Psoas muscle (tissue), 8 donors: Measurements from ENCODE around the gene NRP2. TPM values are rescaled to one million over a fixed set of nuclear protein-coding genes. Genes with fewer than 3 reads are reported as not detected.
A peak's percentile ranks its signal among the peaks of the same experiment; 100 is the strongest.

ENCODE experiments used
- ATAC-seq, 4 donors: fragments of 200-7000 bp; cut with Tn5 transposase; one replicate each; pipeline ENCODE4 v1.9.1; 2020; ENCODE audit warnings: moderate library complexity in 3 of 4, mild to moderate bottlenecking in 2 of 4
- DNase-seq, 2 donors: peaks; one replicate each; pipeline ENCODE4 v3.0.0-alpha.2; 2020
- H3K27ac ChIP-seq: fragments of 200-600 bp; one replicate; pipeline ENCODE4 v1.8.0; 2022
- H3K27me3 ChIP-seq, 3 donors: fragments of 200-600 bp in 1 of 3; one replicate each; pipeline versions ENCODE4 v1.6.1 to v1.8.0; 2013 to 2022; ENCODE audit warnings: low read length in 2 of 3, mild to moderate bottlenecking in 2 of 3, moderate library complexity in 1 of 3; ENCODE audit not compliant: insufficient read depth in 3 of 3
- H3K36me3 ChIP-seq, 2 donors: fragments of 200-600 bp in 1 of 2; one replicate each; pipeline versions ENCODE4 v1.6.1 to v1.8.0; 2013 to 2022; ENCODE audit warnings: low read depth in 1 of 2, mild to moderate bottlenecking in 1 of 2, moderate library complexity in 1 of 2; ENCODE audit not compliant: insufficient read depth in 1 of 2
- H3K4me1 ChIP-seq: fragments of 200-600 bp; one replicate; pipeline ENCODE4 v1.8.0; 2022
- H3K4me3 ChIP-seq: fragments of 200-600 bp; one replicate; pipeline ENCODE4 v1.8.0; 2022; ENCODE audit warnings: mild to moderate bottlenecking
- H3K9me3 ChIP-seq: fragments of 200-600 bp; one replicate; pipeline ENCODE4 v1.8.0; 2022
- whole genome bisulfite sequencing, 3 donors: extraction: QIAGEN DNeasy Blood & Tissue Kit; methylation state at CpG; one replicate each; pipeline versions ENCODE4 v1.1.6 to v1.1.7; 2013; 5-methylcytosine and 5-hydroxymethylcytosine counted together
- intact Hi-C, 2 donors: fragments of 100-400 bp; cut with DNase I; formaldehyde crosslinking; loops; one replicate each; pipeline versions ENCODE4 v1.11.0 to v1.14.2; 2022
- polyA plus RNA-seq, 3 donors: library from polyadenylated mRNA; stranded (reverse); fragments of 200-250 nt; gene quantifications; one replicate each; pipeline ENCODE4 v1.2.3, GENCODE V29; 2013
- total RNA-seq, 4 donors: library from RNA; stranded (reverse); fragmentation: NEBNext Ultra II Directional in 2 of 4; extraction: Animal tissue kit (Norgen Biotek cat#: 25700) in 2 of 4; gene quantifications; one replicate each; pipeline versions ENCODE4 v1.2.1 to v1.2.4, GENCODE V29; 2021 to 2023
- TF ChIP-seq, protein P1 (sequence below): fragments of 200-600 bp; IDR thresholded peaks from one replicate; pipeline ENCODE4 v1.8.0; 2022; ENCODE audit warnings: antibody characterized with exemption
- donor health status: healthy with polysubstance abuse.
- donor health status: DM: no; HTN: no; CAD: no; lungs with moderate emphysema.
- donor health status: Bipolar disorder and iron deficiency.
- donor health status: healthy.
- donor health status: DM: yes; HTN: yes; CAD: no.
- donor health status: DM: no; HTN: no; CAD: no.
- donor health status: DM: no; HTN: no; CAD: no.
- donor health status: DM: yes; HTN: yes; CAD: no.

NRP2 gene
- total and polyA plus RNA-seq, 7 donors = 0.67 to 6.9 (median 2.4) TPM

DNA sequence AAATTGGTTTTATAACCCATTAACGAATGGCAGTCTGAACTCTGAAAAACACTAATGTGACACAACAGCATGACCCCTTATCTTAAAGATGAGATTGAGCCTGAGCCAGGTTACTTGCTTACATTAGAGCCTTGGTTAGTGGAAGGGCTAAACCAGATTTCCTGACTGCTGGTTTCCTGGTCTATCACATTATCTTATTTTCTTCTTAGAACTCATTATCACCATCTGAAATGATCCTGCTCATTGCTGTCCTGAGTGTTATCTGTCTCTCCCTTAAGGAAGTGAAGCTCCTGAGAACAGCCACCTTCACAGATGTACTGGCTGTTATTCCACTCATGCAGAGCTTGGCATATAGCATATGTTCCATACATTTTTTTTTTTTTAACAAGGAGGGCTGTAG, 9.0 kb upstream of the NRP2 start:
- intact Hi-C loops = loop anchor here (10.0 kb wide), 2 partner anchors 799 to 1349 kb away; no protein-coding TSS in a partner anchor
- 73 to 89% (median 86%) methylated on average over 1 of the region's 1 CpG for WGBS, 3 donors

DNA sequence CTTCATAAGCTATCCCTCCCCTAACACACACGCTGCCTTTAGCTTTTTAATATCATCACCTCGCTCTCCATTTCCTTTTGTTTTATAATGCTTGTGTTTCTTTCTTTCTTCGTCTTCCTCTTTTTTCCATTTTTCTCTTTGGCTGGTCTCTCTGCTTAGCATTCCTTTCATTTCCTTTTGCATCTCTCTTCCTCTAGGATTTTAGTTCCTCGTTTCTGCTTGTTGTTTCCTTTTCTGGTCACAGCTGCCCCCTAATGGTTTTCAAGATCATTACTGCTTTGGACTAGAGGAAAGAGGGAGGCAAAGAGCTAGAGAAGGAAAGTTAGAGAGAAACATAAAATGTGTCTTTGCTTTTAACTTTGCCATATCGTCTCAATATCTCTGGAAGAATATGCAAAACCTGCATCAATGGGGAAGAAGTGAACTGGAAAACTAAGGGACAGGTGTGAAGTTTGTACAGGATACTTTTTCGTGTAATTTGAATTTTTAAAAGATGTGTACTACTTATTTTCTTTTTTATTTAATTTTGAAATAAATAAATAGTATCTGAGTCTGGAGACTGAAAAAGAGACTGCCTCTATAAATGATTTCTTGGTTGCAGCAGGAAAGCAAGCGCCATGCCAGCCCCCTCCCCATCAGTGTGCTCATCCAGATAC, 6.3 kb upstream of the NRP2 start:
- Histone ChIP-seq H3K27me3 (peaks cover 4 to 11% (median 7%) of the 10 kb centered on the region in 3 donors), H3K4me1 (no peaks in the 10 kb centered on the region), H3K4me3 (no peak overlapping the region), H3K9me3 (no peaks in the 10 kb centered on the region), H3K36me3 (no peaks in the 10 kb centered on the region), H3K27ac (no peak overlapping the region)
- intact Hi-C loops = loop anchor here (5.0 to 10.0 kb wide), 4 partner anchors 801 to 1414 kb away; no protein-coding TSS in a partner anchor
- TF ChIP-seq, protein P1, sequence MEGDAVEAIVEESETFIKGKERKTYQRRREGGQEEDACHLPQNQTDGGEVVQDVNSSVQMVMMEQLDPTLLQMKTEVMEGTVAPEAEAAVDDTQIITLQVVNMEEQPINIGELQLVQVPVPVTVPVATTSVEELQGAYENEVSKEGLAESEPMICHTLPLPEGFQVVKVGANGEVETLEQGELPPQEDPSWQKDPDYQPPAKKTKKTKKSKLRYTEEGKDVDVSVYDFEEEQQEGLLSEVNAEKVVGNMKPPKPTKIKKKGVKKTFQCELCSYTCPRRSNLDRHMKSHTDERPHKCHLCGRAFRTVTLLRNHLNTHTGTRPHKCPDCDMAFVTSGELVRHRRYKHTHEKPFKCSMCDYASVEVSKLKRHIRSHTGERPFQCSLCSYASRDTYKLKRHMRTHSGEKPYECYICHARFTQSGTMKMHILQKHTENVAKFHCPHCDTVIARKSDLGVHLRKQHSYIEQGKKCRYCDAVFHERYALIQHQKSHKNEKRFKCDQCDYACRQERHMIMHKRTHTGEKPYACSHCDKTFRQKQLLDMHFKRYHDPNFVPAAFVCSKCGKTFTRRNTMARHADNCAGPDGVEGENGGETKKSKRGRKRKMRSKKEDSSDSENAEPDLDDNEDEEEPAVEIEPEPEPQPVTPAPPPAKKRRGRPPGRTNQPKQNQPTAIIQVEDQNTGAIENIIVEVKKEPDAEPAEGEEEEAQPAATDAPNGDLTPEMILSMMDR = peak; percentile 73
- ATAC-seq (peak in 1 of 4 donors; percentile 67), DNase-seq (no peak)
- WGBS, 3 donors = 39 to 44% (median 42%) methylated on average over 7 of the region's 7 CpGs

More for the DNA sequence above, 9.0 kb upstream of the NRP2 start:
- H3K4me3 ChIP-seq = no peak overlapping the region
- DNase-seq = no peak
- H3K36me3 ChIP-seq = no peaks in the 10 kb centered on the region
- ATAC-seq = no peak
- no peaks in the 10 kb centered on the region for H3K4me1 ChIP-seq
- TF ChIP-seq, protein P1 = no peak
- H3K27me3 ChIP-seq = peaks cover 0 to 4% (median 2%) of the 10 kb centered on the region in 3 donors
- H3K27ac ChIP-seq = no peak overlapping the region
- no peaks in the 10 kb centered on the region for H3K9me3 ChIP-seq

DNA sequence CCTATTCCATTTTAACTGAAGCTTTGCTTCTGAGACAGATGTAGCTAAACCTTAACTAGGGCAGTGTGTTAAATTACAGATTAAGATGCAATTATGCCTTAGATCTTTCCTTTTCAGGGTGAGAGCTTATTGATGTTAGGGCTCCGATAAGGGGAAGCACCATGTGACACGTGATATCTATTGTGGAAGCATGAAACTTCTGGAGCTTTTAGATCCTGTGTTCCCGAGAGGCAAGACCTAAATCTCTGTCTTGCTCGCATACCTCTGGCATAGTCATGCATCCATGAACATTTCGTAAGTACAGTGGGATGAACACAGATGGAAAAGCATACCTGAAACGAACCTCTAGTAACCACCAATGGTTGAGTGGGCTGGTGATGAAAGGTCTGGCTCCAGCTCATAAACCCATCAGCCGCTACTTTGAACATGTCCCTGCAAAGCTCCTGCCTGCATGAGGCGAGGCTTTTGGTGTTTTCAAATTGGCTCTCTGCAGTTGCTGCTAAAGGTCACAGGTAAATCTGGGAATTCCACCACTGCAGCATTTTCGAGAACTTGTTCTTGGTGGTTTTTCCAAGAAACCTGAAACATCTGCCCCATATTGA, 3.7 kb upstream of the NRP2 start:
- Histone ChIP-seq H3K9me3 (no peaks in the 10 kb centered on the region), H3K4me1 (no peaks in the 10 kb centered on the region), H3K4me3 (no peak overlapping the region), H3K27ac (no peak overlapping the region), H3K27me3 (peaks cover 6 to 31% (median 7%) of the 10 kb centered on the region in 3 donors), H3K36me3 (no peaks in the 10 kb centered on the region)
- WGBS, 3 donors = 78 to 83% (median 79%) methylated on average over 9 of the region's 9 CpGs
- TF ChIP-seq, protein P1 = no peak
- intact Hi-C loops = loop anchor here (5.0 to 10.0 kb wide), 4 partner anchors 804 to 1416 kb away; no protein-coding TSS in a partner anchor
- DNase-seq = no peak
- ATAC-seq = no peak

DNA sequence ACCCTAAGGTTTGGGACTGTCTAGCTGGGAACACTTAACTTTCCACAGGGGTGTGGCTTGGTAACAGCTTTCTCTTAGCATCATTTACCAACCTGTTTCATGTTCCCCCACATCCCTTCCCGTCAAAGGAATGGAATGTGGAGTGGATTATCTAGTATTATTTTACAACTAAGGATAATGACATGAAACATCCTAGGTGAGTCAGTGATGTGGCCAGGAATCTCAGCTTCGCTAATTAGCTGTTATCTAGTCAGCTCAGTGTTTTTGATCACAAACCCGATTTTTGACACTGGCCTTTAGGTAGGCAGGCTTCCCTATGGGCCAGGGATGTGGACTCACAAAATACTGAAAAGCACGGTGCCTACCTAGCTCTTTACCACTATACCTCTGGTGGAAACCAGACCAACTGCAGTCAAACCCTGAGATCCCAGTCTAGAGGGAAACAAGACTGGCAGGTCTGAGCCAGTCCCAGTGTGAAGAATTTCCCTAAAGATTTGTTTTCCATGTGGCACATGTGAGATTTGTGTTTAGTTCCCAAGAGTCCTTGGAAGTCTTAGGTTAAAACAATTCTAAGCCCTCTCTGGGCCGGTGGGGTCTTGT, 2.8 kb upstream of the NRP2 start:
- Histone ChIP-seq H3K36me3 (no peaks in the 10 kb centered on the region), H3K4me3 (no peak overlapping the region), H3K27ac (no peak overlapping the region), H3K27me3 (peaks cover 7 to 40% (median 8%) of the 10 kb centered on the region in 3 donors), H3K4me1 (no peaks in the 10 kb centered on the region), H3K9me3 (no peaks in the 10 kb centered on the region)
- ATAC-seq (no peak), DNase-seq (no peak)
- 80 to 83% (median 80%) methylated on average over 5 of the region's 5 CpGs for WGBS, 3 donors
- intact Hi-C loops = loop anchor here (5.0 to 10.0 kb wide), 5 partner anchors 805 to 1417 kb away; no protein-coding TSS in a partner anchor
- TF ChIP-seq, protein P1 = no peak
